Small intestine (tissue), 7 donors: ENCODE data around the gene SRGAP2C. TPM values are rescaled to one million over a fixed set of nuclear protein-coding genes. Genes with fewer than 3 reads are reported as not detected.
A peak's percentile ranks its signal among the peaks of the same experiment; 100 is the strongest.
"Not testable (repeated sequence)": the region's sequence is repeated elsewhere in the genome, so short reads cannot be mapped to it uniquely, and the experiment has no call there.

Experiments used
- DNase-seq, 2 donors: peaks; one replicate each; pipeline versions ENCODE4 v3.0.0 to v3.0.0-alpha.2; 2013
- FAIRE-seq: peaks from 2 replicates; lab custom pipeline; 2012; peaks lifted over from hg19 to GRCh38; lab: Jason Lieb, UNC
- H3K27ac ChIP-seq, 3 donors: one replicate each; pipeline ENCODE4 v1.5.1; 2013; ENCODE audit warnings: low read length in 2 of 3, mild to moderate bottlenecking in 2 of 3, control low read depth in 1 of 3, inconsistent platforms in 1 of 3, low read depth in 1 of 3, moderate library complexity in 1 of 3
- H3K27me3 ChIP-seq, 3 donors: one replicate each; pipeline ENCODE4 v1.6.1; 2013; ENCODE audit warnings: low read length in 3 of 3, inconsistent platforms in 1 of 3; ENCODE audit not compliant: control insufficient read depth in 3 of 3, insufficient read depth in 3 of 3
- H3K36me3 ChIP-seq, 3 donors: one replicate each; pipeline ENCODE4 v1.6.1; 2013; ENCODE audit warnings: low read length in 3 of 3, inconsistent platforms in 1 of 3, low read depth in 1 of 3, mild to moderate bottlenecking in 1 of 3, moderate library complexity in 1 of 3; ENCODE audit not compliant: control insufficient read depth in 3 of 3, insufficient read depth in 2 of 3
- H3K4me1 ChIP-seq, 3 donors: one replicate each; pipeline ENCODE4 v1.6.1; 2013; ENCODE audit warnings: low read length in 2 of 3, inconsistent platforms in 1 of 3, low read depth in 1 of 3, mild to moderate bottlenecking in 1 of 3, moderate library complexity in 1 of 3; ENCODE audit not compliant: control insufficient read depth in 3 of 3, insufficient read depth in 2 of 3
- H3K4me3 ChIP-seq, 3 donors: one replicate each; pipeline ENCODE4 v1.5.1; 2013; ENCODE audit warnings: low read length in 3 of 3, control low read depth in 1 of 3, inconsistent platforms in 1 of 3, low read depth in 1 of 3, mild to moderate bottlenecking in 1 of 3, moderate library complexity in 1 of 3
- H3K9me3 ChIP-seq, 2 donors: one replicate each; pipeline ENCODE4 v1.6.1; 2013; ENCODE audit warnings: low read depth in 1 of 2, low read length in 1 of 2; ENCODE audit not compliant: control insufficient read depth in 2 of 2, insufficient read depth in 1 of 2
- WGBS, 3 donors: extraction: QIAGEN DNeasy Blood & Tissue Kit; methylation state at CpG; one replicate each; pipeline ENCODE4 v1.1.7; 2013; 5-methylcytosine and 5-hydroxymethylcytosine counted together
- polyA plus RNA-seq, 4 donors: library from polyadenylated mRNA; stranded (reverse) in 3 of 4; unstranded in 1 of 4; fragments of 200-250 nt in 3 of 4; fragments of 120-200 nt in 1 of 4; gene quantifications; one replicate each; pipeline versions ENCODE4 v1.2.1 to v1.2.3, GENCODE V29; 2013
- donor health status: healthy with polysubstance abuse.
- donor health status: control.
- donor health status: control.
- donor health status: Bipolar disorder and iron deficiency.
- donor health status: healthy.

Gene SRGAP2C
- polyA plus RNA-seq, 4 donors = 1.1 to 3.7 (median 2.2) TPM

GRCh38 chr1:121400541-121401310 lies 216.0 kb downstream of the SRGAP2C start:
- 81 to 89% (median 81%) methylated on average over 6 of the region's 6 CpGs for WGBS, 3 donors
- FAIRE-seq = peak; percentile 55
- H3K4me1 ChIP-seq, H3K27me3 ChIP-seq, H3K36me3 ChIP-seq, H3K9me3 ChIP-seq, H3K4me3 ChIP-seq, DNase-seq, H3K27ac ChIP-seq: not testable (repeated sequence)

DNA sequence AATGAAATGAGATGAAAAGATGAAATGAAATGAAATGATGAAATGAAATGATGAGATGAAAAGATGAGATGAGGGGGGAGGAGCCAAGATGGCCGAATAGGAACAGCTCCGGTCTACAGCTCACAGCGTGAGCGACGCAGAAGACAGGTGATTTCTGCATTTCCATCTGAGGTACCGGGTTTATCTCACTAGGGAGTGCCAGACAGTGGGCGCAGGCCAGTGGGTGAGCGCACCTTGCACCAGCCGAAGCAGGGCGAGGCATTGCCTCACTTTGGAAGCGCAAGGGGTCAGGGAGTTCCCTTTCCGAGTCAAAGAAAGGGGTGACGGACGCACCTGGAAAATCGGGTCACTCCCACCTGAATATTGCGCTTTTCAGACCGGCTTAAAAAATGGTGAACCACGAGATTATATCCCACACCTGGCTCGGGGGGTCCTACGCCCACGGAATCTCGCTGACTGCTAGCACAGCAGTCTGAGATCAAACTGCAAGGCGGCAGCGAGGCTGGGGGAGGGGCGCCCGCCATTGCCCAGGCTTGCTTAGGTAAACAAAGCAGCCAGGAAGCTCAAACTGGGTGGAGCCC lies 216.7 kb downstream of the SRGAP2C start:
- not testable (repeated sequence) for H3K9me3 ChIP-seq, H3K4me3 ChIP-seq, H3K4me1 ChIP-seq, FAIRE-seq, H3K36me3 ChIP-seq, DNase-seq, H3K27me3 ChIP-seq, H3K27ac ChIP-seq
- 15 to 59% (median 41%) methylated on average over 18 to 22 of the region's 26 CpGs for WGBS, 3 donors

GRCh38 chr1:121403254-121403653 lies 218.5 kb downstream of the SRGAP2C start:
- not testable (repeated sequence) for H3K4me1 ChIP-seq, H3K27me3 ChIP-seq, H3K27ac ChIP-seq, H3K9me3 ChIP-seq, FAIRE-seq, H3K4me3 ChIP-seq, DNase-seq, H3K36me3 ChIP-seq
- 92 to 98% (median 97%) methylated on average over 6 of the region's 7 CpGs for WGBS, 3 donors

DNA sequence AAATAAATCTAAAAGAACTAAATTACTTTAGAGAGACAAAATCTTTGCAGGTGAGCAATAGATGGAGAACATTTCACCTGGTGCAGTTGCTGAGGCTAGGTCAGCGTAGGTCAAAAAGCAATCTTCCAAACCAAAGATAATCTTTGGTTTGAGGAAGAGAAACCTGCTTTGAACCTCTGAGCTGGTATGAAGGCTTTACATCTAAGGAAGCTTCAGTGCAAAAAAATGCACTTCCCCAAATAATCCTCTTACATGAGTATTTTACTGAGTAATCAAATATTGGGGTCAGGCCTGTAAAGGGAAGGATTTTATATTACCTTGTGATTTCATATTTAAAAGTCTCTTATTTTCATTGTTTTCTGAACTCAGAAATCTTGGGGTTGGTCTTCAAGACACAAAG lies 223.6 kb downstream of the SRGAP2C start:
- Histone ChIP-seq H3K36me3 (no peaks in the 10 kb centered on the region), H3K27ac (no peak overlapping the region), H3K27me3 (no peaks in the 10 kb centered on the region), H3K4me1 (no peaks in the 10 kb centered on the region), H3K4me3 (no peak overlapping the region), H3K9me3 (no peaks in the 10 kb centered on the region)
- 78 to 95% (median 82%) methylated on average over 1 of the region's 1 CpG for WGBS, 3 donors
- no peak for DNase-seq
- FAIRE-seq = no peak

GRCh38 chr1:121413821-121414220 lies 229.0 kb downstream of the SRGAP2C start:
- no peak for DNase-seq
- Histone ChIP-seq H3K4me1 (no peaks in the 10 kb centered on the region), H3K27ac (no peak overlapping the region), H3K9me3 (no peaks in the 10 kb centered on the region), H3K4me3 (no peak overlapping the region), H3K36me3 (no peaks in the 10 kb centered on the region), H3K27me3 (no peaks in the 10 kb centered on the region)
- WGBS, 3 donors = 73 to 82% (median 79%) methylated on average over 3 of the region's 3 CpGs
- no peak for FAIRE-seq

DNA sequence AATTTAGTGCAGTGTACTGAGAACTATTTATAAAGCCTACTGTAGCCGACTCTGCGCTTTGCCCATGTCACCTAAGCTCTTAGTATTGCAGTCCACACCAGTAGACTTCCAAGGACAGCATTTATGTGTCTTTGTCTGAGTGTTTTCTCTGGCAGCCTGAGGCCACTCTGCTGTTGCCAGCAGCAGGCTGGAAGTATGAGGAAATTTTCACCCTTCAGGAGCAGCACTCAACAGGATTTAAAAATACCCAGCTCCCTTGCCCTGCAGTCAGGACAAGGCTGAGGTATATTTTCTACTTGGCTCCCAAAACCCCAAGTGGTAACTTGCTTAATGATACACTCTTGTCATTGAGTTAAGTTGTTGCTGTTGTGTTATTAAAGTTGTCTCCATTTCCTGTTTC lies 230.1 kb downstream of the SRGAP2C start:
- FAIRE-seq (no peak), DNase-seq (peak in 1 of 2 donors; percentile 7)
- WGBS, 3 donors = 90 to 97% (median 97%) methylated on average over 2 of the region's 2 CpGs
- Histone ChIP-seq H3K4me1 (no peaks in the 10 kb centered on the region), H3K9me3 (no peaks in the 10 kb centered on the region), H3K27ac (no peak overlapping the region), H3K36me3 (no peaks in the 10 kb centered on the region), H3K4me3 (no peak overlapping the region), H3K27me3 (no peaks in the 10 kb centered on the region)

- Histone ChIP-seq H3K27me3 (no peaks in the 10 kb centered on the region), H3K4me3 (no peak overlapping the region), H3K36me3 (no peaks in the 10 kb centered on the region), H3K4me1 (no peaks in the 10 kb centered on the region), H3K9me3 (no peaks in the 10 kb centered on the region), H3K27ac (no peak overlapping the region)
- 84 to 86% (median 85%) methylated on average over 6 of the region's 6 CpGs for whole genome bisulfite sequencing, 3 donors
- DNase-seq = no peak
- no peak for FAIRE-seq
Observed at GRCh38 chr1:121417325-121417923, 232.6 kb downstream of the SRGAP2C start.

GRCh38 chr1:121418369-121419049 lies 233.7 kb downstream of the SRGAP2C start:
- 49 to 79% (median 55%) methylated on average over 15 of the region's 15 CpGs for WGBS, 3 donors
- H3K36me3 ChIP-seq = no peaks in the 10 kb centered on the region
- H3K27ac ChIP-seq = no peak overlapping the region
- FAIRE-seq (no peak), DNase-seq (no peak)
- H3K4me1 ChIP-seq = no peaks in the 10 kb centered on the region
- H3K4me3 ChIP-seq = no peak overlapping the region
- H3K9me3 ChIP-seq = no peaks in the 10 kb centered on the region
- H3K27me3 ChIP-seq = no peaks in the 10 kb centered on the region
